Endothelial cell of umbilical vein (primary cell): Measurements from ENCODE around the gene CYP3A4. TPM values are rescaled to one million over a fixed set of nuclear protein-coding genes. Genes with fewer than 3 reads are reported as not detected.

Experiments
- BruUV-seq: library from RNA; stranded (reverse); fragments of 400-500 nt; replicated peaks from 2 replicates; lab custom pipeline; 2021; lab: Mats Ljungman, UMichigan
- CTCF ChIA-PET: fragments of 300-600, 350-600 bp; sonication (Branson Sonifier 250); formaldehyde crosslinking; loops from one replicate; lab custom pipeline; 2021; ENCODE audit warnings: antibody characterized with exemption, inconsistent platforms; lab: Charles Lee
- POLR2A ChIA-PET: fragments of 300-600, 350-600 bp; sonication (Branson Sonifier 250); formaldehyde crosslinking; loops from one replicate; lab custom pipeline; 2021; ENCODE audit warnings: antibody characterized with exemption, inconsistent platforms; lab: Charles Lee
- DNase-seq: peaks from one replicate; pipeline ENCODE4 v3.0.0-alpha.2; 2011; ENCODE audit warnings: low read depth, low spot score
- FAIRE-seq: peaks from 2 replicates; lab custom pipeline; 2011; peaks lifted over from hg19 to GRCh38; lab: Jason Lieb, UNC
- H2AFZ ChIP-seq: 2 replicates; pipeline ENCODE4 v1.6.0; 2012; ENCODE audit warnings: low read depth, low read length, control low read depth, inconsistent platforms
- H3K27ac ChIP-seq: 2 replicates; pipeline ENCODE4 v1.5.1; 2011; ENCODE audit warnings: low read depth, mild to moderate bottlenecking, control low read depth, low read length, moderate library complexity; ENCODE audit not compliant: insufficient read depth
- H3K27me3 ChIP-seq, 2 experiments: 2 replicates each; pipeline versions ENCODE4 v1.6.0 to v1.6.1; 2011; ENCODE audit warnings: low read length in 2 of 2, mixed read lengths in 1 of 2; ENCODE audit not compliant: control insufficient read depth in 2 of 2, insufficient read depth in 2 of 2
- H3K36me3 ChIP-seq, 2 experiments: 2 replicates in 1 of 2; 3 replicates in 1 of 2; pipeline ENCODE4 v1.5.1; 2011; ENCODE audit warnings: low read length in 2 of 2, mild to moderate bottlenecking in 1 of 2, moderate library complexity in 1 of 2; ENCODE audit not compliant: control insufficient read depth in 2 of 2, insufficient read depth in 2 of 2; ENCODE audit errors: extremely low read depth in 1 of 2
- H3K4me1 ChIP-seq: 3 replicates; pipeline ENCODE4 v1.5.1; 2011; ENCODE audit warnings: mild to moderate bottlenecking, low read length; ENCODE audit not compliant: control insufficient read depth, insufficient read depth; ENCODE audit errors: extremely low read depth
- H3K4me2 ChIP-seq: 2 replicates; pipeline ENCODE4 v1.6.1; 2011; ENCODE audit warnings: low read length, control low read depth, mixed read lengths; ENCODE audit not compliant: insufficient read depth
- H3K4me3 ChIP-seq, 3 experiments: fragments of 200-600 bp in 1 of 3; sonication (generic), shearing (Covaris generic) in 1 of 3; replicated peaks in 1 of 3; 2 replicates each; pipeline ENCODE4 v1.5.1; 2011 to 2016; ENCODE audit warnings: control low read depth in 3 of 3, low read length in 3 of 3, mild to moderate bottlenecking in 2 of 3, inconsistent platforms in 1 of 3, low read depth in 1 of 3, moderate library complexity in 1 of 3; ENCODE audit not compliant: insufficient read depth in 1 of 3
- H3K79me2 ChIP-seq: 2 replicates; pipeline ENCODE4 v1.6.0; 2012; ENCODE audit warnings: low read length, inconsistent platforms; ENCODE audit not compliant: control insufficient read depth, insufficient read depth
- H3K9ac ChIP-seq: replicated peaks from 2 replicates; pipeline ENCODE3; 2011; ENCODE audit warnings: low read length, control low read depth; ENCODE audit not compliant: insufficient read depth; ENCODE audit errors: extremely low read depth
- H3K9me1 ChIP-seq: replicated peaks from 3 replicates; pipeline ENCODE4 v1.6.0; 2011; ENCODE audit warnings: mild to moderate bottlenecking, low read length; ENCODE audit not compliant: control insufficient read depth, insufficient read depth; ENCODE audit errors: extremely low read depth
- H3K9me3 ChIP-seq: replicated peaks from 2 replicates; pipeline ENCODE4 v1.5.1; 2012; ENCODE audit warnings: low read length, inconsistent platforms; ENCODE audit not compliant: control insufficient read depth, insufficient read depth
- H4K20me1 ChIP-seq: replicated peaks from 2 replicates; pipeline ENCODE3; 2011; ENCODE audit warnings: mild to moderate bottlenecking, low read length; ENCODE audit not compliant: control insufficient read depth, insufficient read depth; ENCODE audit errors: extremely low read depth
- CTCF ChIP-seq, 2 donors: IDR thresholded peaks; 1 replicate in 1 of 2; 2 replicates in 1 of 2; pipeline ENCODE4 v1.5.1; 2011; ENCODE audit warnings: low read length in 2 of 2, mild to moderate bottlenecking in 2 of 2, moderate library complexity in 2 of 2, control low read depth in 1 of 2, inconsistent platforms in 1 of 2, low read depth in 1 of 2; ENCODE audit not compliant: insufficient read depth in 1 of 2; ENCODE audit errors: extremely low read depth in 1 of 2
- EZH2 ChIP-seq: IDR thresholded peaks from 2 replicates; pipeline ENCODE4 v1.6.1; 2012; ENCODE audit warnings: borderline replicate concordance, low read depth, mild to moderate bottlenecking, moderate library complexity, low read length, inconsistent platforms; ENCODE audit not compliant: severe bottlenecking
- FOS ChIP-seq: IDR thresholded peaks from 2 replicates; pipeline ENCODE4 v1.6.1; 2011; ENCODE audit warnings: mild to moderate bottlenecking, low read length, moderate library complexity, borderline replicate concordance; ENCODE audit not compliant: insufficient read depth
- GATA2 ChIP-seq: IDR thresholded peaks from 2 replicates; pipeline ENCODE4 v1.7.0; 2011; ENCODE audit warnings: low read depth, mild to moderate bottlenecking, moderate library complexity, mixed read lengths, low read length; ENCODE audit not compliant: insufficient read length, insufficient read depth
- JUN ChIP-seq: IDR thresholded peaks from 2 replicates; pipeline ENCODE4 v1.6.1; 2011; ENCODE audit warnings: borderline replicate concordance, low read depth; ENCODE audit not compliant: insufficient read length, insufficient read depth
- MAX ChIP-seq: IDR thresholded peaks from 2 replicates; pipeline ENCODE4 v1.6.1; 2011; ENCODE audit not compliant: insufficient read depth, insufficient read length
- MYC ChIP-seq: IDR thresholded peaks from one replicate; pipeline ENCODE4 v1.6.1; 2011; ENCODE audit warnings: mild to moderate bottlenecking, low read depth, low read length
- POLR2A ChIP-seq: IDR thresholded peaks from 2 replicates; pipeline ENCODE4 v1.6.1; 2012; ENCODE audit warnings: low read depth, mild to moderate bottlenecking, control low read depth, low read length
- POLR2AphosphoS5 ChIP-seq: IDR thresholded peaks from 2 replicates; pipeline ENCODE4 v1.6.1; 2012; ENCODE audit warnings: low read depth, mild to moderate bottlenecking, control low read depth, low read length, moderate library complexity; ENCODE audit not compliant: insufficient read depth
- dilution Hi-C: fragments of 300-500 bp; cut with MboI; formaldehyde crosslinking; loops from one replicate; pipeline ENCODE4 v1.15.0; 2019; ENCODE audit warnings: low sequenced_read_pairs; ENCODE audit not compliant: extremely low pct_ligation_motif_present
- intact Hi-C: fragments of 100-400 bp; cut with micrococcal nuclease; formaldehyde crosslinking; loops from one replicate; pipeline ENCODE4 v1.10.0; 2022
- polyA plus RNA-seq, 4 experiments: library from polyadenylated mRNA; depleted of rRNA in 3 of 4; stranded (reverse) in 3 of 4; unstranded in 1 of 4; fragments of >200 nt; gene quantifications; 2 replicates each; pipeline versions ENCODE4 v1.2.1 to v1.2.3, GENCODE V29; 2011 to 2012; ENCODE audit warnings: missing spikeins in 1 of 4
- total RNA-seq: library from RNA; stranded (reverse); gene quantifications from 2 replicates; pipeline ENCODE4 v1.2.3, GENCODE V29; 2021

CYP3A4 gene
- total and polyA plus RNA-seq, 2 donors (not counting 3 experiments of a cell fraction or from before 2014, with no cell fraction given), result not detected

- intact Hi-C loops, result no loop called here
- ChIA-PET CTCF (no interaction called here), POLR2A (no interaction called here)
- Histone ChIP-seq H3K4me3 (no peak overlapping the region), H3K4me2 (no peak overlapping the region), H3K9ac (no peak overlapping the region), H3K36me3 (no peaks in the 10 kb centered on the region), H3K27ac (no peak overlapping the region), H3K4me1 (no peaks in the 10 kb centered on the region), H3K27me3 (peaks cover 0 to 10% of the 10 kb centered on the region in 2 experiments), H3K9me1 (no peaks in the 10 kb centered on the region), H2AFZ (no peak overlapping the region), H4K20me1 (no peaks in the 10 kb centered on the region), H3K79me2 (no peaks in the 10 kb centered on the region), H3K9me3 (no peaks in the 10 kb centered on the region)
- FAIRE-seq (no peak), DNase-seq (no peak)
- TF ChIP-seq FOS, result no peak
- TF ChIP-seq POLR2A, result no peak
- TF ChIP-seq GATA2, result no peak
- no peak for TF ChIP-seq MAX
- TF ChIP-seq EZH2, result no peak
- TF ChIP-seq POLR2AphosphoS5, result no peak
- TF ChIP-seq JUN, result no peak
- TF ChIP-seq CTCF (IDR thresholded peaks at IDR 0.05; ENCODE audit: extremely low read depth in 1 of 2, insufficient read depth in 1 of 2, low read depth in 1 of 2, low read length in 2 of 2), result no peak
- TF ChIP-seq MYC, result no peak
- dilution Hi-C loops, result no loop called here
- BruUV-seq, result no TSS peak
Observed at GRCh38 chr7:99782012-99782953, 1.7 kb downstream of the CYP3A4 start.
